ENCODE measurements around the gene DEFB125. TPM values are rescaled to one million over a fixed set of nuclear protein-coding genes. Genes with fewer than 3 reads are reported as not detected.

Gene DEFB125
- polyA plus RNA-seq, 3 donors = not detected

GRCh38 chr20:145877-146276 is 58.4 kb downstream of the DEFB125 start:
- DNase-seq = no peak

Other genes starting within 250 kb of the DEFB125 start
- gene DEFB126, start 54.9 kb downstream of the DEFB125 start, polyA plus RNA-seq (ENCODE audit: insufficient read length in 3 of 3) = not detected
- gene DEFB127, start 69.8 kb downstream of the DEFB125 start, polyA plus RNA-seq (ENCODE audit: insufficient read length in 3 of 3) = not detected
- not detected for gene DEFB128, start 102.0 kb downstream of the DEFB125 start, polyA plus RNA-seq (ENCODE audit: insufficient read length in 3 of 3)
- not detected for gene DEFB129, start 139.6 kb downstream of the DEFB125 start, polyA plus RNA-seq (ENCODE audit: insufficient read length in 3 of 3)
- not detected for gene DEFB132, start 170.1 kb downstream of the DEFB125 start, polyA plus RNA-seq (ENCODE audit: insufficient read length in 3 of 3)
- 10 to 100 TPM; 37.1 to 45.2 (median 40.2) TPM for gene C20orf96, start 203.1 kb downstream of the DEFB125 start, polyA plus RNA-seq (ENCODE audit: insufficient read length in 3 of 3)
- gene ZCCHC3, start 209.9 kb downstream of the DEFB125 start, polyA plus RNA-seq (ENCODE audit: insufficient read length in 3 of 3) = 10 to 100 TPM; 43.1 to 58.2 (median 46.7) TPM
- gene SOX12, start 237.9 kb downstream of the DEFB125 start, polyA plus RNA-seq (ENCODE audit: insufficient read length in 3 of 3) = 10 to 100 TPM; 36.4 to 45.5 (median 41.3) TPM